ENCODE results near the gene XPO1. TPM values are rescaled to one million over a fixed set of nuclear protein-coding genes. Genes with fewer than 3 reads are reported as not detected.

Gene XPO1
- total RNA-seq, 4 donors from 2014 or later: 60.3 to 130 (median 78.0) TPM

DNA sequence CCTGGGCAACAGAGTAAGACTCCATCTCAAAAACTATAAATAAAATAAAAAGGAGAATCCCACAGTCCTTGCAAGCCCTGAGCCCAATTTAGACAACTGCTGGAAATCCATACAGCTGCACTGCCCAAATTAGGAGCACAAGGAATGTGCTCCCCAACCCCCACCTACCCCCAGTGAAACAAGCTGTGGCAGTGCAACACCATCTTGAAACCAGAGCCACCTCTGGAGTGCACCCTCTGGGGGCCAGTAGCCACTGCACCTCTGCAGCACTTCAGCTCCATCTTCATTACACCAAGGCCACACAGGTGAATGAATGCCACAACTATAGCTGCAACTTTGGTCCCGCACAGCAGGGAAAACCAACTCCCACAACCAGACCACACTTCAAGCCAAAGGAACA lies 104.5 kb downstream of the XPO1 start:
- Histone ChIP-seq H3K27ac (peak overlapping the region in 2 of 4 donors; percentile 43 to 53), H3K36me3 (no peaks in the 10 kb centered on the region), H3K4me3 (no peak overlapping the region), H3K4me1 (peaks cover 4 to 66% (median 40%) of the 10 kb centered on the region in 4 donors), H3K27me3 (no peaks in the 10 kb centered on the region), H3K9me3 (no peaks in the 10 kb centered on the region)
- intact Hi-C loops (cut with DNase I; ENCODE audit: low total_unique reads) (no loop called here), in situ Hi-C loops (cut with MboI; ENCODE audit: low pct_ligation_motif_present in 1 of 4, low pct_unique_long_range_greater_than_20kb in 1 of 4, low sequenced_read_pairs in 3 of 4) (loop anchor here in 1 of 4 donors (25.0 kb wide), 1 partner anchor 229 kb away; no protein-coding TSS in a partner anchor)
- no peak for TF ChIP-seq POLR2AphosphoS5 (IDR thresholded peaks at IDR 0.05)
- TF ChIP-seq POLR2A (IDR thresholded peaks at IDR 0.05): no peak
- TF ChIP-seq EP300 (IDR thresholded peaks at IDR 0.05; ENCODE audit: low read depth): no peak
- no peak for DNase-seq
- WGBS, 2 donors (ENCODE audit: low coverage in 1 of 2): 100% methylated on average over 1 of the region's 1 CpG; no CpG with 5 or more reads in 1 of the 2 donors

DNA sequence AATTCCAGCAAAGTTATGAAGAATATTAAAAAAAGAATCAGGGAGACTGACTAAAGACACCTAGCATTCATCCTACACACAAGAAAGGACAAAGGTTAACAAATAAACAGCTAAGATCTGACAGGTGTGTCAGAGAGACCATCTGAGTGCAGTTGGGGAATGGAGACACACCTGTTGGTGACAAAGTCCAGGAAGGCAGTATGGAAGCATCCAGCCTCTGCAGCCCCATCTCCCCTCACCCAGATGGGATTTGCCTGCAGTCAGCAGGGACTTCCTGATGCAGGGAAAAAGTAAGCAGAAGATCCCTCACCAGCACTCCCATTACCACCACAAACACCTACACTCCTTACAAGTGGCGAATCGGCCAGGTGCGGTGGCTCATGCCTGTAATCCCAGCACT lies 105.2 kb downstream of the XPO1 start:
- Histone ChIP-seq H3K36me3 (no peaks in the 10 kb centered on the region), H3K4me1 (peaks cover 4 to 66% (median 40%) of the 10 kb centered on the region in 4 donors), H3K27me3 (no peaks in the 10 kb centered on the region), H3K27ac (peak overlapping the region; percentile 17 to 53 (median 46)), H3K9me3 (no peaks in the 10 kb centered on the region), H3K4me3 (no peak overlapping the region)
- intact Hi-C loops (cut with DNase I; ENCODE audit: low total_unique reads): no loop called here
- in situ Hi-C loops (cut with MboI; ENCODE audit: low pct_ligation_motif_present in 1 of 4, low pct_unique_long_range_greater_than_20kb in 1 of 4, low sequenced_read_pairs in 3 of 4): loop anchor here in 1 of 4 donors (25.0 kb wide), 1 partner anchor 229 kb away; no protein-coding TSS in a partner anchor
- DNase-seq: peak; percentile 39
- no peak for TF ChIP-seq POLR2A (IDR thresholded peaks at IDR 0.05)
- TF ChIP-seq, protein P1, sequence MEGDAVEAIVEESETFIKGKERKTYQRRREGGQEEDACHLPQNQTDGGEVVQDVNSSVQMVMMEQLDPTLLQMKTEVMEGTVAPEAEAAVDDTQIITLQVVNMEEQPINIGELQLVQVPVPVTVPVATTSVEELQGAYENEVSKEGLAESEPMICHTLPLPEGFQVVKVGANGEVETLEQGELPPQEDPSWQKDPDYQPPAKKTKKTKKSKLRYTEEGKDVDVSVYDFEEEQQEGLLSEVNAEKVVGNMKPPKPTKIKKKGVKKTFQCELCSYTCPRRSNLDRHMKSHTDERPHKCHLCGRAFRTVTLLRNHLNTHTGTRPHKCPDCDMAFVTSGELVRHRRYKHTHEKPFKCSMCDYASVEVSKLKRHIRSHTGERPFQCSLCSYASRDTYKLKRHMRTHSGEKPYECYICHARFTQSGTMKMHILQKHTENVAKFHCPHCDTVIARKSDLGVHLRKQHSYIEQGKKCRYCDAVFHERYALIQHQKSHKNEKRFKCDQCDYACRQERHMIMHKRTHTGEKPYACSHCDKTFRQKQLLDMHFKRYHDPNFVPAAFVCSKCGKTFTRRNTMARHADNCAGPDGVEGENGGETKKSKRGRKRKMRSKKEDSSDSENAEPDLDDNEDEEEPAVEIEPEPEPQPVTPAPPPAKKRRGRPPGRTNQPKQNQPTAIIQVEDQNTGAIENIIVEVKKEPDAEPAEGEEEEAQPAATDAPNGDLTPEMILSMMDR (IDR thresholded peaks at IDR 0.05): no peak
- peak in 1 of 3 donors; percentile 28 for TF ChIP-seq POLR2AphosphoS5 (IDR thresholded peaks at IDR 0.05)
- no peak for TF ChIP-seq EP300 (IDR thresholded peaks at IDR 0.05; ENCODE audit: low read depth)
- WGBS, 2 donors (ENCODE audit: low coverage in 1 of 2): 68% methylated on average over 3 of the region's 3 CpGs; no CpG with 5 or more reads in 1 of the 2 donors

DNA sequence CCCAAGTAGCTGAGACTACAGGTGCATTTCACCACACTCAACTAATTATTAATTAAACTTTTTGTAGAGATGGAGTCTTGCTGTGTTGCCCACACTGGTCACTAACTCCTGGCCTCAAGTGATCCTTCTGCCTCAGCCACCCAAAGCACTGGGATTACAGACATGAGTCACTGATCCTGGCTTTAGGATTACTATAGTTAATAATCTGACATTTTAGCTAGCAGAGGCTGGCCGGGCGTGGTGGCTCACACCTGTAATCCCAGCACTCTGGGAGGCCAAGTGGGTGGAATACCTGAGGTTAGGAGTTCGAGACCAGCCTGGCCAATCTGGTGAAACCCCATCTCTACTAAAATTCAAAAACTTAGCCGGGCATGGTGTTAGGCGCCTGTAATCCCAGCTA lies 106.8 kb downstream of the XPO1 start:
- peaks cover 7 to 58% (median 37%) of the 10 kb centered on the region in 4 donors for H3K4me1 ChIP-seq

More for the DNA sequence above, 106.8 kb downstream of the XPO1 start:
- Histone ChIP-seq H3K9me3 (no peaks in the 10 kb centered on the region), H3K36me3 (no peaks in the 10 kb centered on the region), H3K4me3 (no peak overlapping the region), H3K27ac (no peak overlapping the region), H3K27me3 (no peaks in the 10 kb centered on the region)
- in situ Hi-C loops (cut with MboI; ENCODE audit: low pct_ligation_motif_present in 1 of 4, low pct_unique_long_range_greater_than_20kb in 1 of 4, low sequenced_read_pairs in 3 of 4): loop anchor here in 1 of 4 donors (25.0 kb wide), 1 partner anchor 231 kb away; no protein-coding TSS in a partner anchor
- intact Hi-C loops (cut with DNase I; ENCODE audit: low total_unique reads): no loop called here
- no peak for DNase-seq
- TF ChIP-seq POLR2AphosphoS5 (IDR thresholded peaks at IDR 0.05) (no peak), POLR2A (IDR thresholded peaks at IDR 0.05) (no peak), EP300 (IDR thresholded peaks at IDR 0.05; ENCODE audit: low read depth) (no peak)
- TF ChIP-seq, protein P1 (IDR thresholded peaks at IDR 0.05): no peak
- WGBS, 2 donors (ENCODE audit: low coverage in 1 of 2): 84 to 100% methylated on average over 3 to 5 of the region's 5 CpGs

Other genes with a start within 250 kb of the XPO1 start
- gene USP34, start 67.3 kb downstream of the XPO1 start, total RNA-seq: 100 to 1,000 TPM; 103 to 181 (median 115) TPM

Data from transverse colon (tissue), 4 donors.